ENCODE measurements around the gene TRRAP. TPM values are rescaled to one million over a fixed set of nuclear protein-coding genes. Genes with fewer than 3 reads are reported as not detected.
"Not testable (repeated sequence)": the region's sequence is repeated elsewhere in the genome, so short reads cannot be mapped to it uniquely, and the experiment has no call there.

Gene TRRAP
- total and polyA plus RNA-seq, 4 donors: 8.3 to 43.1 (median 20.9) TPM

DNA sequence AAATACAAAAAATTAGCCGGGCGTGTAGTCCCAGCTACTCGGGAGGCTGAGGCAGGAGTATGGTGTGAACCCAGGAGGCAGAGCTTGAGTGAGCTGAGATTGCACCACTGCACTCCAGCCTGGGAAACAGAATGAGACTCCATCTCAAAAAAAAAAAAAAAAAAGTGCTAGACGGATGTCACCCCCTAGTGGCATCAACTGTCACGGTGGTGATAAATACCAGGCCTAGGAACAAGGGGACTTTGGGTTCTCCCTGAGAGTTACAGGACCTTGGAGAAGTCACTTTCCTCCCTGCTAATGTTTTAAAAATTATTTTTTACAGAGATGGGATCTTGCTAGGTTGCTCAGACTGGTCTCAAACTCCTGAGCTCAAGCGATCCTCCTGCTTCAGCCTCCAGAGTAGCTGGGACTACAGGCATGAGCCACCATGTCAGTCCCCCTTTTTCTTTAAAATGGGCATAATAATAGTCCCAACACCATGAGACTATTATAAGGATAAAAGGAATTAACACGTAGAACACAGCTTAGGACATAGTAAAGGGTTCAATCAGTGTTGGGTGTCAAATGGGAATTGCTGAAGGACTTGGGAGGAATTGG, 5.9 kb upstream of the TRRAP start:
- H3K9me3 ChIP-seq (ENCODE audit: control insufficient read depth in 4 of 4, insufficient read depth in 3 of 4, low read length in 3 of 4): no peaks in the 10 kb centered on the region
- no peak overlapping the region for H3K9ac ChIP-seq (ENCODE audit: insufficient read depth in 1 of 2, low read length in 2 of 2)
- TF ChIP-seq, protein P1, sequence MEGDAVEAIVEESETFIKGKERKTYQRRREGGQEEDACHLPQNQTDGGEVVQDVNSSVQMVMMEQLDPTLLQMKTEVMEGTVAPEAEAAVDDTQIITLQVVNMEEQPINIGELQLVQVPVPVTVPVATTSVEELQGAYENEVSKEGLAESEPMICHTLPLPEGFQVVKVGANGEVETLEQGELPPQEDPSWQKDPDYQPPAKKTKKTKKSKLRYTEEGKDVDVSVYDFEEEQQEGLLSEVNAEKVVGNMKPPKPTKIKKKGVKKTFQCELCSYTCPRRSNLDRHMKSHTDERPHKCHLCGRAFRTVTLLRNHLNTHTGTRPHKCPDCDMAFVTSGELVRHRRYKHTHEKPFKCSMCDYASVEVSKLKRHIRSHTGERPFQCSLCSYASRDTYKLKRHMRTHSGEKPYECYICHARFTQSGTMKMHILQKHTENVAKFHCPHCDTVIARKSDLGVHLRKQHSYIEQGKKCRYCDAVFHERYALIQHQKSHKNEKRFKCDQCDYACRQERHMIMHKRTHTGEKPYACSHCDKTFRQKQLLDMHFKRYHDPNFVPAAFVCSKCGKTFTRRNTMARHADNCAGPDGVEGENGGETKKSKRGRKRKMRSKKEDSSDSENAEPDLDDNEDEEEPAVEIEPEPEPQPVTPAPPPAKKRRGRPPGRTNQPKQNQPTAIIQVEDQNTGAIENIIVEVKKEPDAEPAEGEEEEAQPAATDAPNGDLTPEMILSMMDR (IDR thresholded peaks at IDR 0.05; ENCODE audit: control extremely low read depth, extremely low read depth): no peak
- H3K36me3 ChIP-seq (ENCODE audit: control insufficient read depth in 4 of 4, insufficient read depth in 4 of 4, low read length in 4 of 4): no peaks in the 10 kb centered on the region
- H3K27me3 ChIP-seq (ENCODE audit: control insufficient read depth in 3 of 3, insufficient read depth in 3 of 3, low read length in 2 of 3): peaks cover 0 to 32% (median 21%) of the 10 kb centered on the region in 3 donors
- ATAC-seq (ENCODE audit: insufficient read depth, low FRiP score) (no peak), DNase-seq (no peak)
- 68 to 73% methylated on average over 7 of the region's 7 CpGs for WGBS, 2 donors
- H3K27ac ChIP-seq (ENCODE audit: low read depth in 1 of 2, low read length in 1 of 2): no peak overlapping the region
- no peak overlapping the region for H3K4me3 ChIP-seq
- peaks cover 0 to 7% (median 0%) of the 10 kb centered on the region in 5 donors for H3K4me1 ChIP-seq (ENCODE audit: control insufficient read depth in 5 of 5, insufficient read depth in 5 of 5, low read length in 5 of 5)

- H3K9me3 ChIP-seq (ENCODE audit: control insufficient read depth in 4 of 4, insufficient read depth in 3 of 4, low read length in 3 of 4); H3K4me1 ChIP-seq (ENCODE audit: control insufficient read depth in 5 of 5, insufficient read depth in 5 of 5, low read length in 5 of 5); H3K27ac ChIP-seq (ENCODE audit: low read depth in 1 of 2, low read length in 1 of 2); ATAC-seq (ENCODE audit: insufficient read depth, low FRiP score); DNase-seq; H3K9ac ChIP-seq (ENCODE audit: insufficient read depth in 1 of 2, low read length in 2 of 2); H3K36me3 ChIP-seq (ENCODE audit: control insufficient read depth in 4 of 4, insufficient read depth in 4 of 4, low read length in 4 of 4); H3K4me3 ChIP-seq: not testable (repeated sequence)
- 89 to 92% methylated on average over 11 of the region's 11 CpGs for WGBS, 2 donors
- peaks cover 0 to 27% (median 17%) of the 10 kb centered on the region in 3 donors for H3K27me3 ChIP-seq (ENCODE audit: control insufficient read depth in 3 of 3, insufficient read depth in 3 of 3, low read length in 2 of 3)
Observed at GRCh38 chr7:98873610-98874009, 4.7 kb upstream of the TRRAP start.

DNA sequence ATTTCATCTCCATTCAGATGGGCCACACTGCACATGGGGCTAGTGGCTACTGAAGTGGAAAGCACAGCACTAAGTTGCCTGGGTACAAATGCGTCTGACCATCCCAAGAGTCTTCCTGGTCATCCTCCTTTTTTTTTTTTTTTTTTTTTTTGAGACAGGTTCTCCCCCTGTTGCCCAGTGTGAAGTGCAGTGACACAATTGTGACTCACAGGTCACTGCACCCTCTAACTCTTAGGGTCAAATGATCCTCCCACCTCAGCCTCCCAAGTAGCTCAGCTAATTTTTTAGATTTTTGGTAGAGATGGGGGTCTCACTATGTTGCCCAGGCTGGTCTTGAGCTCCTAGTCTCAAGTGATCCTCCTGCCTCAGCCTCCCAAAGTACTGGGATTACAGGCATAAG, 3.4 kb upstream of the TRRAP start:
- peaks cover 0 to 15% (median 8%) of the 10 kb centered on the region in 3 donors for H3K27me3 ChIP-seq (ENCODE audit: control insufficient read depth in 3 of 3, insufficient read depth in 3 of 3, low read length in 2 of 3)
- H3K27ac ChIP-seq (ENCODE audit: low read depth in 1 of 2, low read length in 1 of 2): no peak overlapping the region
- no peaks in the 10 kb centered on the region for H3K36me3 ChIP-seq (ENCODE audit: control insufficient read depth in 4 of 4, insufficient read depth in 4 of 4, low read length in 4 of 4)
- H3K4me1 ChIP-seq (ENCODE audit: control insufficient read depth in 5 of 5, insufficient read depth in 5 of 5, low read length in 5 of 5): peaks cover 0 to 10% (median 2%) of the 10 kb centered on the region in 5 donors
- no peaks in the 10 kb centered on the region for H3K9me3 ChIP-seq (ENCODE audit: control insufficient read depth in 4 of 4, insufficient read depth in 3 of 4, low read length in 3 of 4)
- TF ChIP-seq, protein P1 (IDR thresholded peaks at IDR 0.05; ENCODE audit: control extremely low read depth, extremely low read depth): no peak
- H3K9ac ChIP-seq (ENCODE audit: insufficient read depth in 1 of 2, low read length in 2 of 2): no peak overlapping the region
- ATAC-seq (ENCODE audit: insufficient read depth, low FRiP score) (no peak), DNase-seq (no peak)
- no peak overlapping the region for H3K4me3 ChIP-seq
- WGBS, 2 donors: 82 to 90% methylated on average over 1 of the region's 1 CpG

DNA sequence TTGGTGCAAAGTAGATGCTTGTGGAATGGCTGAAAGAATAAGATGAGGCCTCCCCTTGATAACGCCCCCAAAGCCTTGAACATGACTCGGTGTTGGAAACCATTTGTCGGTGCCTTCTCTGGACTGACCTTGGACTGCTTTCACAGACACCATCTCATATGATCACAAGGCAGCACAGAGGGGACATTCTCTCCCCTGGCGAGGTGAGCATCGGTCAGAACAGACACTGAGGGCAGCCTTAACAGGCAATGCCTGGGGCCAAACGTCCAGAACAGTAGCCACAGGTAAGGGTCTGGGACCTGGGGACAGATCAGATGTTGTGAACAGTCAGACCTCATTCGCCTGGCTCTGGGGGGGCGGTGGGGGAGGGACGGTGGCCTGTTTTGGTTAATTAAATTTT, 2.8 kb upstream of the TRRAP start:
- TF ChIP-seq, protein P1 (IDR thresholded peaks at IDR 0.05; ENCODE audit: control extremely low read depth, extremely low read depth): no peak
- no peak overlapping the region for H3K9ac ChIP-seq (ENCODE audit: insufficient read depth in 1 of 2, low read length in 2 of 2)
- no peak overlapping the region for H3K27ac ChIP-seq (ENCODE audit: low read depth in 1 of 2, low read length in 1 of 2)
- WGBS, 2 donors: 84 to 91% methylated on average over 9 of the region's 9 CpGs
- ATAC-seq (ENCODE audit: insufficient read depth, low FRiP score) (no peak), DNase-seq (no peak)
- H3K4me3 ChIP-seq: no peak overlapping the region
- peaks cover 0 to 12% (median 6%) of the 10 kb centered on the region in 5 donors for H3K4me1 ChIP-seq (ENCODE audit: control insufficient read depth in 5 of 5, insufficient read depth in 5 of 5, low read length in 5 of 5)
- no peaks in the 10 kb centered on the region for H3K9me3 ChIP-seq (ENCODE audit: control insufficient read depth in 4 of 4, insufficient read depth in 3 of 4, low read length in 3 of 4)
- no peaks in the 10 kb centered on the region for H3K36me3 ChIP-seq (ENCODE audit: control insufficient read depth in 4 of 4, insufficient read depth in 4 of 4, low read length in 4 of 4)
- peaks cover 0 to 9% (median 8%) of the 10 kb centered on the region in 3 donors for H3K27me3 ChIP-seq (ENCODE audit: control insufficient read depth in 3 of 3, insufficient read depth in 3 of 3, low read length in 2 of 3)
